GM18907 (cell line): ENCODE results near the gene KLF6.
A peak's percentile ranks its signal among the peaks of the same experiment; 100 is the strongest.

Experiments
- ATAC-seq: cut with Tn5 transposase; IDR thresholded peaks from one replicate; pipeline ENCODE4 v1.9.1; 2021; ENCODE audit warnings: mild to moderate bottlenecking, moderate library complexity; ENCODE audit not compliant: unreplicated experiment

KLF6 gene

GRCh38 chr10:3775696-3776551 lies 9.1 kb downstream of the KLF6 start:
- peak; percentile 34 for ATAC-seq

DNA sequence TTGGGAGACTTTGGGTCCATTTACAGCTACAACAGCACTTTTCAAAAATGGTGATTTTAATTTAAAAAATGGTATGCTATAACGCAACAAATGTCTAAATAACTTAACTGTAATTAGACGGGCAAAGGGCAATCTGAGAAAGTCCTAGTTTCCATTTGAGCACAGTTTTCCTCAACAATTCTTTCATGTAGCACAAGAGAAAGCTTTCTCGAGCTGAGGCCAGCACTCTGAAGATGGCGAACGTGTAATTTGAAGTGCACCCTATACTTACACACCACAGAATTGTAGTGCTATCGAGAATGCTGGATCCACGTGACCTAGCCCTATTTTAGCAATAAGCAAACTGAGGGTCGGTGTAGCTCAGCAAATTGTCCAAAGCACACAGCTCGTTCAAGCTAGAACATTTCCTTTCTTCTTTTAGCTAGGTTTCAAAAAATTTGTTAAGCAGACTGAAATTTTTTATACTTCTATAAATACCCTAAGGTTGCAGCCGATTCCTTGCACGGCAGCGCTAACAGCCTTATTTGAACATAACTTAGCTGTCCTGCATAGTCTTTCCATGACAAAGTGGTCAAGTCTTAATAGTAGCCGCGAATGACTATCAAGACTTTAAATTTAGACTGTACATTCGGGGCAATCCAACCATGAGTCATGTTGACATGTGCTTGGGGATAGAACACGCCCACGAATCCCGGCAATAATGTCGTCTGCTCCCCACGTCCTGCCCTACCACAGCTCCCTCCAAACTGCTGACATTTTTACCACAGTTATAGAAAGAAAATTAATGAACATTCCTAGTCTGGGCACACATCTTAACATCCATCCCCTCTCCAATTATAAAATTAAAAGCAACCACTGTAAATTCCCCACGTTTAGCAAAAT lies 10.0 kb downstream of the KLF6 start:
- ATAC-seq, result no peak

- ATAC-seq, result no peak
These were observed 10.8 kb downstream of the KLF6 start for GRCh38 chr10:3774018-3774813.

GRCh38 chr10:3773460-3774017 lies 11.5 kb downstream of the KLF6 start:
- ATAC-seq, result no peak

DNA sequence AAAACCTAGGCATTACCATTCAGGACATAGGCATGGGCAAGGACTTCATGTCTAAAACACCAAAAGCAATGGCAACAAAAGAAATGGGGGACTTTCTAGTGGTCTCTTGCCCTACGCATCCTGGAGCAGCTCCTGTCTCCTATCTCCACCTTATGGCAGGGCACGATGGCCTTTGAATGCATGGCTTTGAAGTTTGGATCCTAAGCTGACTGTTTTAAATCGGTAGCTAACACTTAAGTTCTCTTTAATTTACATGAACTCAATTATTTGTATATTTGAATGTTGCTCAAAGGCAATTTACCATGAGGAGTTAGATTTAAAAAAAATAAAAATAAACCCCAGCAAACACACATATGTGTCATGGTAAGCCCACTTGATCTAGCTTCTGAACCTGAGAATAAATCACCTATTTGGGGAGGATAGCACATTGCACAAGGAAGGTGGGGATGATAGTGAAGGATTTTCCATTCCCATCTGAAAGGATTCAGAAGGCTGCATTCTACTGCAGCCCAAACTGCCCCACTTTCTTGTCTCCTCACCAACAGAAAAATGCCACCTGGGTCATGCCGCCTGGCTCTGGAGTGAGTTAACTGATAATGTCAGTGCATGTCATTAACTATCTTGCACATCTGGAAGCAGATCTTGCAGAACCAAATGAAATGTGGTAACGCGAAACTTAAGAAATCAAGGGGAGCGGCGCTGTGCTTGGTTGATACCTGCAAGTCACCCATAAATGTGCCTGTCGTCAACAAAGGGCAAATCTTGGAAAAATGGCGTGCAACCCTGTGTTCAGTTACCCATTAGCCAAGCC lies 12.4 kb downstream of the KLF6 start:
- ATAC-seq, result no peak

DNA sequence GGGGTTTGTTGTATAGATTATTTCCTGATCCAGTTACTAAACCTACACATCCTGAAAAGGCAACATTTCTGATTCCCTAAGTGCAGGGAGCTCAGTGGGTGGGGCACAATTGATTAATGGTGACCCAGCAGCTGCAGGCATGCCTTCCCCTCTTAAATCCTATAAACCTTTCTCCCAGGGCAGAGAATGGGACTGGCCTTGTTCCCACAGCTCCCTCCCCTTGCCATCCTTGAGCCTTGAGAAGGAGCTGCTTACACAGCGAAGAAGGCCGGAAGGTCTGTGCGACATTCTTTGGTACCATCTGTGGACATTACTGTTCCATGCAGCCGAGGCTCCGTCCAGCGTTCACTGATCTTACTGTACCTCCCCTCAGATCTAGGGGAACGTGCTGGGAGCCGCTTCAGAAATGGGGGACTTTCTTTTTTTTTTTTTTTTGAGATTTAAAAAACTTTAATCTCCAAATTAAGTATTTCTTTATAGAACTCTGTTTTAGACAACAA lies 14.3 kb downstream of the KLF6 start:
- ATAC-seq, result no peak

- ATAC-seq, result no peak
These were observed 15.5 kb downstream of the KLF6 start for GRCh38 chr10:3769556-3769955.

GRCh38 chr10:3766046-3766756 lies 18.8 kb downstream of the KLF6 start:
- ATAC-seq, result no peak

- ATAC-seq, result no peak
These were observed 19.9 kb downstream of the KLF6 start for GRCh38 chr10:3765146-3765545.

GRCh38 chr10:3764626-3765112 lies 20.3 kb downstream of the KLF6 start:
- ATAC-seq, result no peak

DNA sequence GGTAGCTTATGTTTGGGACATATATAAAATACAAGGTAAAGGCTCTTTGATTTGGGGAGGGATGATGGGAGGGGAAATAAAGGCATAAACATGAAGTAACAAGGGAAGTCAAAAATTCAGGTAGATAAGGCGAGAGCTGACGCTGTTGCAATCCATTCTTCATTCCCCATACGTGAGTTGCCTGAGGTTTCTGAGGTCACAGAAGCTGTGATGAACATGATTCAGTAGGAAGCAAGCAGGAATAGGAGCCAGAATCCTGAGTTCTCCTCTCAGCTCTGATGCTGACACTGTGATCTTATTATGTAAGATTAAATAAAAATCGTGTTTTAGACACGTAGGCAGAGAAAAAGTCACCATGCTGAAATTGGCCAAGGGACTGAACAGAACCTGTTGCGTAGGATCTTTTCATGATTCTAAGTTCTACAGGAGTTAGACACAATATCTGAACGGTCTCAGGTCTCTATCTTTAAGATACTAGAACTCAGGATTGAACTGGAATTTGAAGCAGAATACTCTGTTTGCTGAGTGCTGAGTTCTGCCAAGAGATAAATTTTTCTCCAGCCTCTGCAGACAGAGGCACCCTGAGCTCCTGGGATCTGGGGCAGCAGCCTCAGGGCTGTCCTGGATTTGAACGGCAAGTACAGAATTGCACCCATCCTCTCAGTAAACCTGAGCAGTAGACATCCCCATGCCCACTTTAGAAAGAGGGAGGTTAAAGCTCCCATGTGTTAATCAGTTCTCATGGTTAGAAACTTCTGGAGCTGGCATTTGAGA lies 21.0 kb downstream of the KLF6 start:
- no peak for ATAC-seq

DNA sequence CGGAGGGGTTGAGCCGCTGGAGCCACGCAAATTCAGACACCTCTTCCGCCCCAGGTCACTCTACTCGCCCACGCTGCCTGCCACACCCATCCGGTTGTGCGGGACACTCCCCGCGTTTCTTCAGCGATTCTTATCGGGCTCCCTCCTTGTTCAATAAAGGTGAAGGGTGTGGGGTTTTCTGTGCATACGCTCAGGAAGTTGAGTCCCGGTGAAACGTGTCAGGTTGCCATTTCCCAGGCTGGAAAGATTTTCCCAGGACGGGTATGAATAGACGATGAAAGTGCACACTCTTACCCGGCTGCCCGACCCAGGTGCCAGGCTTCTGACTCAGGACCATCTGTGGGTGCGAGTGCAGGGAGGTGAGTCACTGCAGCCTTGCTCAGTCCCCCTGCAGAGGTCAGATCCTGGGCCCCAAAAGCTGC lies 22.0 kb downstream of the KLF6 start:
- ATAC-seq, result no peak

DNA sequence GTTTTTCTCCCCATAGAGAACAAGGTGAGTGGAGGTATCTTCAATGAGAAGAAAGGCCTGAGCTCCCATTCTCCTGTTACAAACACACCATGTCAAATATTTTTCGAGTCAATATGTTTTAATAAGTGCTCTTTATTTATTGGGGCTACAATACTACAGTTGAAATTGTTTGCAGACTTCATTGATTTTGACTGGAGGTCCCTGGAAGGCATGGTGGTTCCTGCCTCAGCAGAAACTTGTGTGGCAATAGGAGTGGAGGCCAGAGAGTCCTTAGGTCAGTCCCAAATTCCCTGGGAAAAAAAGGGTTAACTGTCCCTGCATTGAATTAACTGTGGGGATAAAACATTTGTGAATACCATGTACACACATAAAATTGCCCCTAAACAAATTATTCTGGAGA lies 22.7 kb downstream of the KLF6 start:
- no peak for ATAC-seq

- ATAC-seq, result no peak
These were observed 23.1 kb downstream of the KLF6 start for GRCh38 chr10:3761904-3762303.

- peak; percentile 54 for ATAC-seq
These were observed 23.9 kb downstream of the KLF6 start for GRCh38 chr10:3761021-3761686.

- no peak for ATAC-seq
These were observed 24.9 kb downstream of the KLF6 start for GRCh38 chr10:3760083-3760482.

GRCh38 chr10:3759397-3759796 lies 25.6 kb downstream of the KLF6 start:
- no peak for ATAC-seq
